ENCODE results near the gene B4GALNT3.
A peak's percentile ranks its signal among the peaks of the same experiment; 100 is the strongest.
"Not testable (repeated sequence)": the region's sequence is repeated elsewhere in the genome, so short reads cannot be mapped to it uniquely, and the experiment has no call there.

B4GALNT3 gene

GRCh38 chr12:575948-576614, 116.3 kb downstream of the B4GALNT3 start:
- DNase-seq (ENCODE audit: low spot score): peak; percentile 92

GRCh38 chr12:576615-577110, 116.9 kb downstream of the B4GALNT3 start:
- no peak for DNase-seq (ENCODE audit: low spot score)

GRCh38 chr12:577994-578747, 118.4 kb downstream of the B4GALNT3 start:
- DNase-seq (ENCODE audit: low spot score): not testable (repeated sequence)

GRCh38 chr12:578748-579419, 119.1 kb downstream of the B4GALNT3 start:
- DNase-seq (ENCODE audit: low spot score): no peak

GRCh38 chr12:579420-580110, 119.8 kb downstream of the B4GALNT3 start:
- DNase-seq (ENCODE audit: low spot score): no peak

GRCh38 chr12:580813-581212, 121.1 kb downstream of the B4GALNT3 start:
- DNase-seq (ENCODE audit: low spot score): no peak

GRCh38 chr12:581321-581720, 121.6 kb downstream of the B4GALNT3 start:
- DNase-seq (ENCODE audit: low spot score): no peak

- no peak for DNase-seq (ENCODE audit: low spot score)
These were observed 122.0 kb downstream of the B4GALNT3 start for GRCh38 chr12:581746-582145.

- no peak for DNase-seq (ENCODE audit: low spot score)
These were observed 123.6 kb downstream of the B4GALNT3 start for GRCh38 chr12:583251-583869.

- DNase-seq (ENCODE audit: low spot score): no peak
These were observed 125.6 kb downstream of the B4GALNT3 start for GRCh38 chr12:585062-586061.

GRCh38 chr12:586318-587071, 126.8 kb downstream of the B4GALNT3 start:
- no peak for DNase-seq (ENCODE audit: low spot score)

GRCh38 chr12:587132-588023, 127.6 kb downstream of the B4GALNT3 start:
- DNase-seq (ENCODE audit: low spot score): no peak

GRCh38 chr12:588024-588322, 128.2 kb downstream of the B4GALNT3 start:
- DNase-seq (ENCODE audit: low spot score): no peak

GRCh38 chr12:588646-589045, 128.9 kb downstream of the B4GALNT3 start:
- DNase-seq (ENCODE audit: low spot score): no peak

- no peak for DNase-seq (ENCODE audit: low spot score)
These were observed 130.5 kb downstream of the B4GALNT3 start for GRCh38 chr12:590206-590750.

- no peak for DNase-seq (ENCODE audit: low spot score)
These were observed 131.7 kb downstream of the B4GALNT3 start for GRCh38 chr12:591167-592023.

- DNase-seq (ENCODE audit: low spot score): no peak
These were observed 132.3 kb downstream of the B4GALNT3 start for GRCh38 chr12:592024-592505.
